ENCODE results near the gene MRGPRD. TPM values are rescaled to one million over a fixed set of nuclear protein-coding genes. Genes with fewer than 3 reads are reported as not detected.
A peak's percentile ranks its signal among the peaks of the same experiment; 100 is the strongest.

MRGPRD gene
- total RNA-seq, 1 experiment from 2014 or later = not detected

- Mint-ChIP-seq H3K4me3 (peak overlapping the region; percentile 62), H3K4me1 (peaks cover 41% of the 10 kb centered on the region), H3K9me3 (peaks cover 4% of the 10 kb centered on the region; the same call in 1 of the 2 replicates), H3K27ac (no peak overlapping the region), H3K36me3 (no peaks in the 10 kb centered on the region), H3K27me3 (ENCODE audit: low read depth) (peaks cover 5% of the 10 kb centered on the region)
- ChIA-PET POLR2A (interaction anchor here (0.7 to 1.2 kb wide), 4 partner anchors 13 to 61 kb away, joined by 3 read pairs; no protein-coding TSS in a partner anchor), CTCF (interaction anchor here (1.2 to 6.6 kb wide), 12 partner anchors 9 to 74 kb away, joined by 3 to 50 read pairs (median 6); partner anchors contain the start of gene TPCN2)
- no peak for ATAC-seq
- no peak for TF ChIP-seq ZNF263 (CRISPR knock-in tag; IDR thresholded peaks at IDR 0.05; ENCODE audit: low read depth)
- TF ChIP-seq FOXP1 (CRISPR knock-in tag; IDR thresholded peaks at IDR 0.05; ENCODE audit: borderline replicate concordance) = no peak
- TF ChIP-seq ESRRA (CRISPR knock-in tag; IDR thresholded peaks at IDR 0.05; ENCODE audit: borderline replicate concordance) = no peak
- TF ChIP-seq ZNF232 (CRISPR knock-in tag; IDR thresholded peaks at IDR 0.05) = no peak
- no peak for TF ChIP-seq TCF7 (CRISPR knock-in tag; IDR thresholded peaks at IDR 0.05; ENCODE audit: low read depth)
- no peak for TF ChIP-seq FOXP4 (CRISPR knock-in tag; IDR thresholded peaks at IDR 0.05)
- no peak for TF ChIP-seq MYBL2 (CRISPR knock-in tag; IDR thresholded peaks at IDR 0.05)
- no peak for TF ChIP-seq NR1H2 (CRISPR knock-in tag; IDR thresholded peaks at IDR 0.05)
- no peak for TF ChIP-seq NFYB (CRISPR knock-in tag; conservative IDR thresholded peaks at IDR 0.05; ENCODE audit: low read depth)
- no peak for TF ChIP-seq ETV6 (CRISPR knock-in tag; IDR thresholded peaks at IDR 0.05)
- no peak for TF ChIP-seq ELF4 (CRISPR knock-in tag; IDR thresholded peaks at IDR 0.05; ENCODE audit: low read depth)
- no peak for TF ChIP-seq NR3C1 (CRISPR knock-in tag; conservative IDR thresholded peaks at IDR 0.05; ENCODE audit: low read depth)
- no peak for TF ChIP-seq GTF2I (CRISPR knock-in tag; conservative IDR thresholded peaks at IDR 0.05)
- no peak for TF ChIP-seq PRRX2 (CRISPR knock-in tag; IDR thresholded peaks at IDR 0.05)
- no peak for TF ChIP-seq ZNF425 (CRISPR knock-in tag; conservative IDR thresholded peaks at IDR 0.05)
- no peak for TF ChIP-seq HMGXB4 (CRISPR knock-in tag; IDR thresholded peaks at IDR 0.05)
- no peak for TF ChIP-seq CREM (CRISPR knock-in tag; IDR thresholded peaks at IDR 0.05)
- no peak for TF ChIP-seq TP53 (CRISPR knock-in tag; IDR thresholded peaks at IDR 0.05)
- no peak for DNase-seq (ENCODE audit: low spot score)
Observed at GRCh38 chr11:69011624-69012091, 30.9 kb upstream of the MRGPRD start.

GRCh38 chr11:69010964-69011623 lies 30.3 kb upstream of the MRGPRD start:
- Mint-ChIP-seq H3K4me3 (peak overlapping the region; percentile 39), H3K4me1 (peaks cover 41% of the 10 kb centered on the region), H3K36me3 (no peaks in the 10 kb centered on the region), H3K27ac (no peak overlapping the region), H3K27me3 (ENCODE audit: low read depth) (peaks cover 5% of the 10 kb centered on the region), H3K9me3 (peaks cover under 1% of the 10 kb centered on the region; the same call in 1 of the 2 replicates)
- CTCF ChIA-PET = interaction anchor here (0.6 to 6.6 kb wide), 10 partner anchors 8 to 75 kb away, joined by 3 to 50 read pairs (median 6); partner anchors contain the start of gene TPCN2
- DNase-seq (ENCODE audit: low spot score) (peak; percentile 85), ATAC-seq (peak; percentile 82)
- POLR2A ChIA-PET = interaction anchor here (0.7 to 1.0 kb wide), 3 partner anchors 13 to 31 kb away, joined by 3 read pairs; no protein-coding TSS in a partner anchor
- TF ChIP-seq USF1 (CRISPR knock-in tag; IDR thresholded peaks at IDR 0.05) (peak; percentile 71; the same call in 1 of the 2 replicates), MAX (CRISPR knock-in tag; IDR thresholded peaks at IDR 0.05) (peak; percentile 77; the same call in 1 of the 2 replicates), ARID4B (CRISPR knock-in tag; IDR thresholded peaks at IDR 0.05; ENCODE audit: borderline replicate concordance) (no peak), JUN (CRISPR knock-in tag; IDR thresholded peaks at IDR 0.05) (no peak)

Data from WTC11 (cell line).